Adrenal gland (tissue), 12 donors: ENCODE data around the gene SUGT1. TPM values are rescaled to one million over a fixed set of nuclear protein-coding genes. Genes with fewer than 3 reads are reported as not detected.

Experiments used
- DNase-seq, 7 donors: peaks; one replicate each; pipeline ENCODE4 v3.0.0-alpha.2; 2019 to 2020
- H3K27ac ChIP-seq, 5 donors: fragments of 200-600 bp; sonication (generic) in 4 of 5; 1 replicate in 3 of 5; 2 replicates in 2 of 5; pipeline versions ENCODE4 v1.5.1 to v1.8.0; 2016 to 2020; ENCODE audit warnings: mild to moderate bottlenecking in 1 of 5
- H3K27me3 ChIP-seq: fragments of 200-600 bp; 2 replicates; pipeline ENCODE4 v1.8.0; 2021
- H3K36me3 ChIP-seq, 2 donors: fragments of 200-600 bp; replicated peaks in 1 of 2; 1 replicate in 1 of 2; 2 replicates in 1 of 2; pipeline versions ENCODE4 v1.5.1 to v1.8.0; 2018 to 2022
- H3K4me1 ChIP-seq, 2 donors: fragments of 200-600 bp; replicated peaks in 1 of 2; 1 replicate in 1 of 2; 2 replicates in 1 of 2; pipeline versions ENCODE4 v1.5.1 to v1.8.0; 2018 to 2021
- H3K4me3 ChIP-seq, 4 donors: fragments of 200-600 bp; sonication (generic) in 3 of 4; one replicate each; pipeline ENCODE4 v1.5.1; 2016 to 2018
- H3K9me3 ChIP-seq, 3 donors: fragments of 200-600 bp; sonication (generic) in 1 of 3; replicated peaks in 1 of 3; 1 replicate in 2 of 3; 2 replicates in 1 of 3; pipeline versions ENCODE4 v1.5.1 to v1.8.0; 2016 to 2021
- CTCF ChIP-seq, 6 experiments: fragments of 450-650 bp in 4 of 6; fragments of 200-600 bp in 2 of 6; sonication (generic) in 1 of 6; IDR thresholded peaks; 1 replicate in 5 of 6; 2 replicates in 1 of 6; pipeline versions ENCODE4 v1.5.1 to v1.8.0; 2016 to 2021; ENCODE audit warnings: antibody characterized with exemption in 6 of 6, mild to moderate bottlenecking in 2 of 6, moderate library complexity in 1 of 6
- POLR2A ChIP-seq, 2 donors: fragments of 450-650 bp; IDR thresholded peaks; one replicate each; pipeline ENCODE4 v1.6.1; 2017; ENCODE audit warnings: antibody characterized with exemption in 2 of 2, mild to moderate bottlenecking in 2 of 2, moderate library complexity in 1 of 2
- WGBS, 4 donors: extraction: QIAGEN DNeasy Blood & Tissue Kit in 2 of 4; methylation state at CpG; one replicate each; pipeline versions ENCODE4 v1.1.5 to v1.1.7; 2013 to 2017; 5-methylcytosine and 5-hydroxymethylcytosine counted together
- intact Hi-C, 2 donors: fragments of 100-400 bp; cut with DNase I; formaldehyde crosslinking; loops; one replicate each; pipeline versions ENCODE4 v1.14.1 to v1.15.0; 2022 to 2023
- polyA plus RNA-seq, 3 donors: library from polyadenylated mRNA; stranded (reverse); fragments of 200-250 nt in 2 of 3; fragments of 350-450 nt in 1 of 3; fragmentation: Illumina TruSeq in 1 of 3; extraction: RNeasy Lipid Tissue Mini Kit (QIAGEN cat#74804) in 1 of 3; gene quantifications; one replicate each; pipeline ENCODE4 v1.2.3, GENCODE V29; 2013 to 2014
- total RNA-seq, 9 donors: library from RNA; depleted of rRNA in 4 of 9; stranded (reverse); fragments of >200 nt in 4 of 9; fragments of 120-200 nt in 1 of 9; fragmentation: NEBNext Ultra II Directional in 1 of 9; extraction: Animal tissue kit (Norgen Biotek cat#: 25700) in 1 of 9; gene quantifications; one replicate each; pipeline versions ENCODE4 v1.1.0 to v1.2.4, GENCODE V29; 2013 to 2023
- donor health status: healthy with polysubstance abuse.
- donor health status: Bipolar disorder and iron deficiency.
- donor health status: DM: yes; HTN: yes; CAD: no.
- donor health status: DM: no; HTN: no; CAD: no.
- donor health status: DM: no; HTN: no; CAD: no.
- donor health status: DM: yes; HTN: yes; CAD: no.

SUGT1 gene
- total and polyA plus RNA-seq, 12 donors: 27.1 to 95.2 (median 43.1) TPM

GRCh38 chr13:52723181-52723580 is 70.5 kb downstream of the SUGT1 start:
- DNase-seq: no peak
- no peaks in the 10 kb centered on the region for H3K27me3 ChIP-seq
- WGBS, 4 donors: 59 to 88% (median 72%) methylated on average over 3 to 4 of the region's 4 CpGs
- H3K4me1 ChIP-seq: no peaks in the 10 kb centered on the region
- TF ChIP-seq CTCF (IDR thresholded peaks at IDR 0.05): no peak
- no peaks in the 10 kb centered on the region for H3K36me3 ChIP-seq
- no peak overlapping the region for H3K27ac ChIP-seq
- H3K9me3 ChIP-seq: no peaks in the 10 kb centered on the region
- intact Hi-C loops: no loop called here
- no peak overlapping the region for H3K4me3 ChIP-seq

- no peak for DNase-seq
- no peaks in the 10 kb centered on the region for H3K36me3 ChIP-seq
- no peaks in the 10 kb centered on the region for H3K4me1 ChIP-seq
- H3K9me3 ChIP-seq: no peaks in the 10 kb centered on the region
- intact Hi-C loops: no loop called here
- no peak for TF ChIP-seq CTCF (IDR thresholded peaks at IDR 0.05)
- TF ChIP-seq POLR2A (IDR thresholded peaks at IDR 0.05): no peak
- 62 to 85% (median 83%) methylated on average over 1 of the region's 1 CpG for whole genome bisulfite sequencing, 4 donors
- H3K4me3 ChIP-seq: no peak overlapping the region
- no peak overlapping the region for H3K27ac ChIP-seq
- H3K27me3 ChIP-seq: no peaks in the 10 kb centered on the region
Measured at GRCh38 chr13:52725302-52725701, 72.7 kb downstream of the SUGT1 start.

GRCh38 chr13:52726258-52726657 is 73.6 kb downstream of the SUGT1 start:
- no peak for DNase-seq
- TF ChIP-seq POLR2A (IDR thresholded peaks at IDR 0.05): no peak
- TF ChIP-seq CTCF (IDR thresholded peaks at IDR 0.05): no peak
- intact Hi-C loops: no loop called here

GRCh38 chr13:52734075-52734623 is 81.5 kb downstream of the SUGT1 start:
- Histone ChIP-seq H3K27ac (no peak overlapping the region), H3K27me3 (peaks cover 20% of the 10 kb centered on the region), H3K4me1 (peaks cover 0 to 3% of the 10 kb centered on the region in 2 donors), H3K9me3 (no peaks in the 10 kb centered on the region), H3K4me3 (no peak overlapping the region), H3K36me3 (no peaks in the 10 kb centered on the region)
- intact Hi-C loops: no loop called here
- no peak for DNase-seq
- WGBS, 4 donors: 70 to 77% (median 74%) methylated on average over 4 of the region's 4 CpGs
- TF ChIP-seq POLR2A (IDR thresholded peaks at IDR 0.05) (no peak), CTCF (IDR thresholded peaks at IDR 0.05) (no peak)

More at GRCh38 chr13:52726258-52726657, 73.6 kb downstream of the SUGT1 start:
- no peak overlapping the region for H3K27ac ChIP-seq
- WGBS, 4 donors: 82 to 94% (median 90%) methylated on average over 2 of the region's 2 CpGs
- H3K4me3 ChIP-seq: no peak overlapping the region
- no peaks in the 10 kb centered on the region for H3K4me1 ChIP-seq
- H3K36me3 ChIP-seq: no peaks in the 10 kb centered on the region
- H3K27me3 ChIP-seq: no peaks in the 10 kb centered on the region
- H3K9me3 ChIP-seq: no peaks in the 10 kb centered on the region
